ENCODE results near the gene SCYL2. TPM values are rescaled to one million over a fixed set of nuclear protein-coding genes. Genes with fewer than 3 reads are reported as not detected.

Gene SCYL2
- total and polyA plus RNA-seq, 10 donors = 8.4 to 72.4 (median 45.8) TPM

GRCh38 chr12:100381379-100381778 lies 114.4 kb downstream of the SCYL2 start:
- WGBS, 5 donors = 65 to 84% (median 69%) methylated on average over 2 of the region's 2 CpGs
- TF ChIP-seq POLR2A (IDR thresholded peaks at IDR 0.05) (no peak), CTCF (IDR thresholded peaks at IDR 0.05 in 8 of 11, conservative IDR thresholded peaks at IDR 0.05 in 3 of 11) (no peak), POLR2AphosphoS5 (IDR thresholded peaks at IDR 0.05) (no peak)
- no peak overlapping the region for H3K27ac ChIP-seq
- H3K4me3 ChIP-seq = no peak overlapping the region
- no peaks in the 10 kb centered on the region for H3K27me3 ChIP-seq (replicated peaks in 1 of 7)
- no peaks in the 10 kb centered on the region for H3K9me3 ChIP-seq
- intact Hi-C loops (cut with DNase I; ENCODE audit: low total_unique reads) = no loop called here
- H3K4me1 ChIP-seq = no peaks in the 10 kb centered on the region
- H3K36me3 ChIP-seq = no peaks in the 10 kb centered on the region
- no peak for DNase-seq

- intact Hi-C loops (cut with DNase I; ENCODE audit: low total_unique reads) = no loop called here
- Histone ChIP-seq H3K27me3 (replicated peaks in 1 of 7) (no peaks in the 10 kb centered on the region), H3K9me3 (no peaks in the 10 kb centered on the region), H3K27ac (no peak overlapping the region), H3K4me3 (no peak overlapping the region), H3K4me1 (no peaks in the 10 kb centered on the region), H3K36me3 (no peaks in the 10 kb centered on the region)
- WGBS, 5 donors = 79 to 86% (median 82%) methylated on average over 6 of the region's 6 CpGs
- TF ChIP-seq POLR2A (IDR thresholded peaks at IDR 0.05) (no peak), POLR2AphosphoS5 (IDR thresholded peaks at IDR 0.05) (no peak), CTCF (IDR thresholded peaks at IDR 0.05 in 8 of 11, conservative IDR thresholded peaks at IDR 0.05 in 3 of 11) (no peak)
- DNase-seq = no peak
Observed at GRCh38 chr12:100382338-100382737, 115.4 kb downstream of the SCYL2 start.

- WGBS, 5 donors = 81 to 90% (median 84%) methylated on average over 9 of the region's 9 CpGs
- intact Hi-C loops (cut with DNase I; ENCODE audit: low total_unique reads) = no loop called here
- TF ChIP-seq POLR2AphosphoS5 (IDR thresholded peaks at IDR 0.05) = no peak
- TF ChIP-seq POLR2A (IDR thresholded peaks at IDR 0.05) = no peak
- no peak for TF ChIP-seq CTCF (IDR thresholded peaks at IDR 0.05 in 8 of 11, conservative IDR thresholded peaks at IDR 0.05 in 3 of 11)
- no peaks in the 10 kb centered on the region for H3K27me3 ChIP-seq (replicated peaks in 1 of 7)
- no peaks in the 10 kb centered on the region for H3K36me3 ChIP-seq
- no peak overlapping the region for H3K27ac ChIP-seq
- no peaks in the 10 kb centered on the region for H3K4me1 ChIP-seq
- H3K9me3 ChIP-seq = no peaks in the 10 kb centered on the region
- no peak for DNase-seq
- H3K4me3 ChIP-seq = no peak overlapping the region
Observed at GRCh38 chr12:100383586-100384558, 116.9 kb downstream of the SCYL2 start.

GRCh38 chr12:100384559-100384935 lies 117.6 kb downstream of the SCYL2 start:
- Histone ChIP-seq H3K9me3 (no peaks in the 10 kb centered on the region), H3K36me3 (no peaks in the 10 kb centered on the region), H3K4me1 (no peaks in the 10 kb centered on the region), H3K27ac (no peak overlapping the region), H3K27me3 (replicated peaks in 1 of 7) (no peaks in the 10 kb centered on the region), H3K4me3 (no peak overlapping the region)
- WGBS, 5 donors = 68 to 90% (median 84%) methylated on average over 5 of the region's 5 CpGs
- no peak for TF ChIP-seq POLR2AphosphoS5 (IDR thresholded peaks at IDR 0.05)
- TF ChIP-seq CTCF (IDR thresholded peaks at IDR 0.05 in 8 of 11, conservative IDR thresholded peaks at IDR 0.05 in 3 of 11) = no peak
- TF ChIP-seq POLR2A (IDR thresholded peaks at IDR 0.05) = no peak
- DNase-seq = no peak
- intact Hi-C loops (cut with DNase I; ENCODE audit: low total_unique reads) = no loop called here

Data from spleen (tissue), 11 donors.